Caco-2 (cell line): ENCODE results near the gene MTA3. TPM values are rescaled to one million over a fixed set of nuclear protein-coding genes. Genes with fewer than 3 reads are reported as not detected.
A peak's percentile ranks its signal among the peaks of the same experiment; 100 is the strongest.

Experiments
- BruUV-seq: library from RNA; stranded (reverse); fragments of 400-500 nt; replicated peaks from 2 replicates; lab custom pipeline; 2021; lab: Mats Ljungman, UMichigan
- CTCF ChIA-PET: fragments of 300-600 bp; sonication (Branson Sonifier 250); formaldehyde crosslinking; loops from one replicate; lab custom pipeline; 2022; ENCODE audit warnings: antibody characterized with exemption; lab: Charles Lee
- POLR2A ChIA-PET: fragments of 300-600 bp; sonication (Branson Sonifier 250); formaldehyde crosslinking; loops from one replicate; lab custom pipeline; 2022; ENCODE audit warnings: antibody characterized with exemption; lab: Charles Lee
- DNase-seq, 2 experiments: peaks; one replicate each; pipeline versions ENCODE4 v3.0.0 to v3.0.0-alpha.2; 2020 to 2022
- H3K27me3 ChIP-seq: replicated peaks from 2 replicates; pipeline ENCODE4 v1.6.0; 2011; ENCODE audit warnings: low read length; ENCODE audit not compliant: control insufficient read depth, insufficient read depth
- H3K36me3 ChIP-seq: 2 replicates; pipeline ENCODE4 v1.5.1; 2011; ENCODE audit warnings: low read length; ENCODE audit not compliant: control insufficient read depth, insufficient read depth
- H3K4me1 ChIP-seq: fragments of 250-450 bp; sonication (Bioruptor Pico); 2 replicates; pipeline ENCODE4 v1.5.1; 2020; ENCODE audit warnings: mild to moderate bottlenecking
- H3K4me3 ChIP-seq: 2 replicates; pipeline ENCODE4 v1.5.1; 2011; ENCODE audit warnings: low read depth, mild to moderate bottlenecking, control low read depth, low read length
- H3K9me3 ChIP-seq: fragments of 250-450 bp; sonication (Bioruptor Pico); 2 replicates; pipeline ENCODE4 v1.5.1; 2020; ENCODE audit warnings: mild to moderate bottlenecking, moderate library complexity
- H3K27ac Mint-ChIP-seq: one replicate; pipeline ENCODE4 v1.8.0; 2022; ENCODE audit warnings: mixed read lengths; ENCODE audit not compliant: unreplicated experiment
- H3K27me3 Mint-ChIP-seq: one replicate; pipeline ENCODE4 v1.8.0; 2022; ENCODE audit warnings: mixed read lengths; ENCODE audit not compliant: insufficient read depth, unreplicated experiment
- H3K36me3 Mint-ChIP-seq: one replicate; pipeline ENCODE4 v1.8.0; 2022; ENCODE audit warnings: mild to moderate bottlenecking, mixed read lengths; ENCODE audit not compliant: insufficient read depth, unreplicated experiment
- H3K4me1 Mint-ChIP-seq: one replicate; pipeline ENCODE4 v1.8.0; 2022; ENCODE audit warnings: low read depth, mixed read lengths; ENCODE audit not compliant: unreplicated experiment
- H3K4me3 Mint-ChIP-seq: one replicate; pipeline ENCODE4 v1.8.0; 2022; ENCODE audit warnings: mild to moderate bottlenecking, moderate library complexity, mixed read lengths; ENCODE audit not compliant: unreplicated experiment
- H3K9me3 Mint-ChIP-seq: one replicate; pipeline ENCODE4 v1.8.0; 2022; ENCODE audit warnings: mixed read lengths; ENCODE audit not compliant: unreplicated experiment
- CTCF ChIP-seq, 2 experiments: fragments of 200-600 bp in 1 of 2; IDR thresholded peaks; 1 replicate in 1 of 2; 2 replicates in 1 of 2; pipeline versions ENCODE4 v1.5.1 to v1.8.0; 2011 to 2022; ENCODE audit warnings: antibody characterized with exemption in 1 of 2, control low read depth in 1 of 2, inconsistent platforms in 1 of 2, low read depth in 1 of 2, low read length in 1 of 2, mild to moderate bottlenecking in 1 of 2, moderate library complexity in 1 of 2; ENCODE audit not compliant: insufficient read depth in 1 of 2, severe bottlenecking in 1 of 2, unreplicated experiment in 1 of 2
- intact Hi-C: fragments of 100-400 bp; cut with micrococcal nuclease; formaldehyde crosslinking; loops from one replicate; pipeline ENCODE4 v1.10.0; 2022; ENCODE audit not compliant: unreplicated experiment
- total RNA-seq: library from RNA; stranded (reverse); gene quantifications from 2 replicates; pipeline ENCODE4 v1.2.3, GENCODE V29; 2022

MTA3 gene
- total RNA-seq, 1 experiment from 2014 or later = 85.7 TPM

- TF ChIP-seq CTCF (IDR thresholded peaks at IDR 0.05; ENCODE audit: insufficient read depth in 1 of 2, low read depth in 1 of 2, low read length in 1 of 2, severe bottlenecking in 1 of 2, unreplicated experiment in 1 of 2) = no peak
- no peaks in the 10 kb centered on the region; the same call in 1 of the 2 replicates for H3K36me3 ChIP-seq
- H3K27me3 ChIP-seq = no peaks in the 10 kb centered on the region
- H3K4me1 ChIP-seq = peaks cover 7% of the 10 kb centered on the region; the same call in 1 of the 2 replicates
- Mint-ChIP-seq H3K36me3 (peaks cover 67% of the 10 kb centered on the region), H3K9me3 (no peaks in the 10 kb centered on the region), H3K27ac (no peak overlapping the region), H3K4me1 (no peaks in the 10 kb centered on the region), H3K27me3 (no peaks in the 10 kb centered on the region), H3K4me3 (no peak overlapping the region)
- intact Hi-C loops = loop anchor here (1.0 kb wide), 1 partner anchor 90 kb away; no protein-coding TSS in a partner anchor
- peak; percentile 35 to 57 for DNase-seq
- H3K4me3 ChIP-seq = no peak overlapping the region
- no TSS peak for BruUV-seq
- POLR2A ChIA-PET = interaction anchor here (0.6 kb wide), 1 partner anchor 113 kb away, joined by 3 read pairs; no protein-coding TSS in a partner anchor
- CTCF ChIA-PET = interaction anchor here (0.7 kb wide), 1 partner anchor 643 kb away, joined by 4 read pairs; no protein-coding TSS in a partner anchor
- no peaks in the 10 kb centered on the region for H3K9me3 ChIP-seq
These were observed 17.3 kb downstream of the MTA3 start for GRCh38 chr2:42585779-42586178.

GRCh38 chr2:42587526-42588117, 19.2 kb downstream of the MTA3 start:
- BruUV-seq = no TSS peak
- Histone ChIP-seq H3K4me1 (peaks cover 7% of the 10 kb centered on the region; the same call in 1 of the 2 replicates), H3K9me3 (no peaks in the 10 kb centered on the region), H3K27me3 (no peaks in the 10 kb centered on the region), H3K4me3 (no peak overlapping the region), H3K36me3 (no peaks in the 10 kb centered on the region; the same call in 1 of the 2 replicates)
- ChIA-PET POLR2A (no interaction called here), CTCF (no interaction called here)
- Mint-ChIP-seq H3K36me3 (peaks cover 51% of the 10 kb centered on the region), H3K4me3 (no peak overlapping the region), H3K27me3 (no peaks in the 10 kb centered on the region), H3K9me3 (no peaks in the 10 kb centered on the region), H3K4me1 (no peaks in the 10 kb centered on the region), H3K27ac (no peak overlapping the region)
- TF ChIP-seq CTCF (IDR thresholded peaks at IDR 0.05; ENCODE audit: insufficient read depth in 1 of 2, low read depth in 1 of 2, low read length in 1 of 2, severe bottlenecking in 1 of 2, unreplicated experiment in 1 of 2) = no peak
- DNase-seq = no peak
- intact Hi-C loops = no loop called here

- Histone ChIP-seq H3K4me1 (peaks cover 7% of the 10 kb centered on the region; the same call in 1 of the 2 replicates), H3K27me3 (no peaks in the 10 kb centered on the region), H3K9me3 (no peaks in the 10 kb centered on the region), H3K36me3 (no peaks in the 10 kb centered on the region; the same call in 1 of the 2 replicates), H3K4me3 (no peak overlapping the region)
- ChIA-PET CTCF (no interaction called here), POLR2A (no interaction called here)
- Mint-ChIP-seq H3K4me1 (no peaks in the 10 kb centered on the region), H3K36me3 (peaks cover 46% of the 10 kb centered on the region), H3K27ac (no peak overlapping the region), H3K4me3 (no peak overlapping the region), H3K9me3 (no peaks in the 10 kb centered on the region), H3K27me3 (no peaks in the 10 kb centered on the region)
- intact Hi-C loops = no loop called here
- BruUV-seq = no TSS peak
- TF ChIP-seq CTCF (IDR thresholded peaks at IDR 0.05; ENCODE audit: insufficient read depth in 1 of 2, low read depth in 1 of 2, low read length in 1 of 2, severe bottlenecking in 1 of 2, unreplicated experiment in 1 of 2) = no peak
- DNase-seq = no peak
These were observed 19.7 kb downstream of the MTA3 start for GRCh38 chr2:42588121-42588520.
